ENCODE measurements around the gene KIF9.
"Not testable (repeated sequence)": the region's sequence is repeated elsewhere in the genome, so short reads cannot be mapped to it uniquely, and the experiment has no call there.

The KIF9 gene

DNA sequence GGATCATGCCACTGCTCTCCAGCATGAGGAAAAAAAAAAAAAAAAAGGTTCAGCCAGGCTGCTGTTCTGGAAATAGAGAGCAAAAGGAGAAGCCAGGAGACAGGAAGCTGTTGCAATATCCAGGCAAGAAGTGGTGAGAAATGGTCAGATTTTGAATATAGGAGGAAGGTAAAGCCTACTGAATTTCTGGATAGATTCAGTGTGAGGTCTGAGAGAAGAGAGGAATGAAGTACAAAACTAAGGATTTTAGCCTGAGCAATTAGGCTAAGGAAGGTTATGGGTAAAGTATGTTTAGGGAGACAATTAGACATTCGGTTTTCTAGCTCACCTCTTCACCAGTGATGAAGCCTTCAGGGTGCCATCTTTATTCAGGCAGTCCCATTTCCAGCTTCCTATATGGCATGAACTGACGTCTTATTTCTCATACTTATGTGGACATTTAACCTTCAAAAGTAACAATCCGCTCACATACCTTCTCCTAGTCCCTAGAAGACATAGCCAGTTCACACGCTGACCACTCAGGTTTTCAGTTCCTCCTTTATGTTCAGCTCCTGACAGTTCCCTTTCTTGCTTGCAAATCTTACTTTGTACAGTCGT, 57.2 kb downstream of the KIF9 start:
- TF ChIP-seq CTCF (IDR thresholded peaks at IDR 0.05; ENCODE audit: borderline replicate concordance, insufficient read depth, low read depth, low read length), result no peak
- no peak overlapping the region for H3K4me3 ChIP-seq (ENCODE audit: low read depth, low read length)

- no peak overlapping the region for H3K4me3 ChIP-seq (ENCODE audit: low read depth, low read length)
- TF ChIP-seq CTCF (IDR thresholded peaks at IDR 0.05; ENCODE audit: borderline replicate concordance, insufficient read depth, low read depth, low read length), result no peak
Observed at GRCh38 chr3:47223755-47224154, 58.8 kb downstream of the KIF9 start.

- no peak overlapping the region for H3K4me3 ChIP-seq (ENCODE audit: low read depth, low read length)
- no peak for TF ChIP-seq CTCF (IDR thresholded peaks at IDR 0.05; ENCODE audit: borderline replicate concordance, insufficient read depth, low read depth, low read length)
Observed at GRCh38 chr3:47221798-47222197, 60.8 kb downstream of the KIF9 start.

GRCh38 chr3:47210863-47211405, 71.7 kb downstream of the KIF9 start:
- no peak for TF ChIP-seq CTCF (IDR thresholded peaks at IDR 0.05; ENCODE audit: borderline replicate concordance, insufficient read depth, low read depth, low read length)
- no peak overlapping the region for H3K4me3 ChIP-seq (ENCODE audit: low read depth, low read length)

- H3K4me3 ChIP-seq (ENCODE audit: low read depth, low read length), result not testable (repeated sequence)
Observed at GRCh38 chr3:47206022-47206421, 76.6 kb downstream of the KIF9 start.

DNA sequence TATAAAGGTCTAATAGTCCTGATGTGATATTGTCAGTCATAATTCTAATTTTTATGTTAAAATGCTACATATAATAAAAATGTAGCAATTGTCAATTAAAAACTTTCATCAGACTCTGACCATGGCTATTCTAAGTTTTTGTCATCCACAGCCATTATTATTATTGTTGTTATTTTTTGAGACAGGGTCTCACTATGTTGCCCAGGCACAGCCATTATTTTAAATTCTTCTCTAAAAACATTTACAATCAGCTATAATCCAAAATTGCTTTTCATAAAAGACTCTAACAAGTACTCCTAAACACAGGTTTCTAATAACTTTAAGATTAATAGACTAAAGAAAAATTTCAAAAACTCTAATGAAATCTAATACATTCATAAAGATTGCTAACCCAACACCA, 77.7 kb downstream of the KIF9 start:
- no peak for TF ChIP-seq CTCF (IDR thresholded peaks at IDR 0.05; ENCODE audit: borderline replicate concordance, insufficient read depth, low read depth, low read length)

GRCh38 chr3:47202542-47202941, 80.1 kb downstream of the KIF9 start:
- no peak overlapping the region for H3K4me3 ChIP-seq (ENCODE audit: low read depth, low read length)
- TF ChIP-seq CTCF (IDR thresholded peaks at IDR 0.05; ENCODE audit: borderline replicate concordance, insufficient read depth, low read depth, low read length), result no peak

More for the DNA sequence above, 77.7 kb downstream of the KIF9 start:
- no peak overlapping the region for H3K4me3 ChIP-seq (ENCODE audit: low read depth, low read length)

Measured in GM12875 (cell line).